H1 (cell line): ENCODE measurements around the gene PPM1F. TPM values are rescaled to one million over a fixed set of nuclear protein-coding genes. Genes with fewer than 3 reads are reported as not detected.

ENCODE experiments used
- CTCF ChIA-PET: fragments of 300-600 bp; sonication (Branson Sonifier 250); formaldehyde crosslinking; loops from one replicate; lab custom pipeline; 2021; ENCODE audit not compliant: partially characterized antibody; lab: Charles Lee
- POLR2A ChIA-PET: fragments of 300-600 bp; sonication (Branson Sonifier 250); formaldehyde crosslinking; loops from one replicate; lab custom pipeline; 2021; ENCODE audit warnings: inconsistent platforms; ENCODE audit not compliant: partially characterized antibody; lab: Charles Lee
- DNase-seq, 2 experiments: peaks; one replicate each; pipeline versions ENCODE4 v3.0.0 to v3.0.0-alpha.2; 2010 to 2022; ENCODE audit warnings: low spot score in 2 of 2, low read depth in 1 of 2, mixed read lengths in 1 of 2
- FAIRE-seq: peaks from 2 replicates; lab custom pipeline; 2011; peaks lifted over from hg19 to GRCh38; lab: Jason Lieb, UNC
- H2AFZ ChIP-seq: 2 replicates; pipeline ENCODE4 v1.8.1; 2012; ENCODE audit warnings: low read length, inconsistent platforms
- H2AK5ac ChIP-seq: 2 replicates; pipeline ENCODE4 v1.6.1; 2013; ENCODE audit warnings: low read depth, low read length
- H2BK120ac ChIP-seq: replicated peaks from 2 replicates; pipeline ENCODE3; 2013; ENCODE audit warnings: low read depth, low read length, inconsistent platforms
- H2BK12ac ChIP-seq: 2 replicates; pipeline ENCODE4 v1.6.1; 2013; ENCODE audit warnings: low read depth, low read length
- H2BK15ac ChIP-seq: 2 replicates; pipeline ENCODE4 v1.6.1; 2013; ENCODE audit warnings: low read length
- H2BK20ac ChIP-seq: 2 replicates; pipeline ENCODE4 v1.6.1; 2013; ENCODE audit warnings: low read length
- H2BK5ac ChIP-seq: 2 replicates; pipeline ENCODE4 v1.6.1; 2013; ENCODE audit warnings: low read depth, low read length
- H3K14ac ChIP-seq: 2 replicates; pipeline ENCODE4 v1.6.1; 2013; ENCODE audit warnings: inconsistent platforms; ENCODE audit not compliant: insufficient read length
- H3K18ac ChIP-seq: 2 replicates; pipeline ENCODE4 v1.6.1; 2013; ENCODE audit warnings: low read length; ENCODE audit errors: extremely low read depth
- H3K23ac ChIP-seq: 2 replicates; pipeline ENCODE4 v1.6.1; 2013; ENCODE audit warnings: inconsistent platforms; ENCODE audit not compliant: insufficient read length
- H3K23me2 ChIP-seq: 2 replicates; pipeline ENCODE4 v1.6.1; 2013; ENCODE audit warnings: low read depth, low read length
- H3K27ac ChIP-seq: 2 replicates; pipeline ENCODE4 v1.6.1; 2011; ENCODE audit warnings: low read depth, low read length, inconsistent platforms
- H3K27me3 ChIP-seq, 4 experiments: replicated peaks in 1 of 4; 1 replicate in 1 of 4; 2 replicates in 3 of 4; pipeline versions ENCODE4 v1.6.1 to v1.8.1; 2011 to 2013; ENCODE audit warnings: low read length in 3 of 4, mild to moderate bottlenecking in 3 of 4, inconsistent platforms in 2 of 4, mixed read lengths in 2 of 4, moderate library complexity in 1 of 4; ENCODE audit not compliant: control insufficient read depth in 3 of 4, insufficient read depth in 3 of 4; ENCODE audit errors: extremely low read depth in 1 of 4
- H3K36me3 ChIP-seq, 4 experiments: 2 replicates each; pipeline versions ENCODE4 v1.6.1 to v1.8.1; 2011 to 2013; ENCODE audit warnings: mild to moderate bottlenecking in 4 of 4, low read length in 3 of 4, moderate library complexity in 2 of 4, control low read depth in 1 of 4, inconsistent platforms in 1 of 4; ENCODE audit not compliant: insufficient read depth in 4 of 4, control insufficient read depth in 2 of 4
- H3K4ac ChIP-seq: replicated peaks from 2 replicates; pipeline ENCODE3; 2013; ENCODE audit warnings: low read length, low read depth, mixed read lengths, inconsistent platforms; ENCODE audit not compliant: insufficient read length
- H3K4me1 ChIP-seq, 4 experiments: replicated peaks in 1 of 4; 1 replicate in 1 of 4; 2 replicates in 3 of 4; pipeline versions ENCODE4 v1.6.1 to v1.8.1; 2011 to 2013; ENCODE audit warnings: low read length in 3 of 4, inconsistent platforms in 2 of 4, mixed read lengths in 1 of 4; ENCODE audit not compliant: insufficient read depth in 4 of 4, control insufficient read depth in 3 of 4
- H3K4me2 ChIP-seq, 2 experiments: 2 replicates each; pipeline versions ENCODE4 v1.6.1 to v1.8.1; 2011 to 2013; ENCODE audit warnings: low read depth in 2 of 2, low read length in 2 of 2, control low read depth in 1 of 2, inconsistent platforms in 1 of 2, mild to moderate bottlenecking in 1 of 2; ENCODE audit not compliant: insufficient read depth in 1 of 2
- H3K4me3 ChIP-seq, 4 experiments: fragments of 200-600, 300-600 bp in 1 of 4; sonication (generic), shearing (Covaris generic), sonication (Bioruptor Twin) in 1 of 4; 2 replicates each; pipeline versions ENCODE4 v1.5.1 to v1.8.1; 2011 to 2016; ENCODE audit warnings: low read length in 4 of 4, low read depth in 3 of 4, control low read depth in 2 of 4, inconsistent platforms in 2 of 4, mild to moderate bottlenecking in 2 of 4, mixed read lengths in 1 of 4, moderate library complexity in 1 of 4; ENCODE audit not compliant: insufficient read depth in 2 of 4; ENCODE audit errors: extremely low read depth in 1 of 4
- H3K56ac ChIP-seq: replicated peaks from 2 replicates; pipeline ENCODE3; 2013; ENCODE audit warnings: low read depth, mild to moderate bottlenecking, mixed read lengths, low read length, inconsistent platforms; ENCODE audit not compliant: insufficient read length
- H3K79me1 ChIP-seq: 2 replicates; pipeline ENCODE4 v1.6.1; 2013; ENCODE audit warnings: low read depth, low read length, control low read depth
- H3K79me2 ChIP-seq, 2 experiments: 2 replicates each; pipeline versions ENCODE4 v1.6.1 to v1.8.1; 2012 to 2013; ENCODE audit warnings: low read length in 2 of 2, mild to moderate bottlenecking in 2 of 2, inconsistent platforms in 1 of 2; ENCODE audit not compliant: insufficient read depth in 2 of 2, control insufficient read depth in 1 of 2
- H3K9ac ChIP-seq, 4 experiments: replicated peaks in 1 of 4; 1 replicate in 1 of 4; 2 replicates in 3 of 4; pipeline versions ENCODE4 v1.6.1 to v1.8.1; 2011 to 2013; ENCODE audit warnings: low read depth in 3 of 4, low read length in 3 of 4, control low read depth in 2 of 4, mild to moderate bottlenecking in 2 of 4, moderate library complexity in 2 of 4, inconsistent platforms in 1 of 4; ENCODE audit errors: extremely low read depth in 1 of 4
- H3K9me3 ChIP-seq, 2 experiments: 2 replicates each; pipeline versions ENCODE4 v1.6.1 to v1.8.1; 2012 to 2013; ENCODE audit warnings: mild to moderate bottlenecking in 2 of 2, moderate library complexity in 2 of 2, control low read depth in 1 of 2, inconsistent platforms in 1 of 2, low read depth in 1 of 2, low read length in 1 of 2, mixed read lengths in 1 of 2; ENCODE audit not compliant: insufficient read depth in 2 of 2
- H4K20me1 ChIP-seq, 2 experiments: replicated peaks in 1 of 2; 2 replicates each; pipeline versions ENCODE3 to v1.8.1; 2011 to 2013; ENCODE audit warnings: inconsistent platforms in 2 of 2, low read length in 2 of 2, mild to moderate bottlenecking in 1 of 2; ENCODE audit not compliant: insufficient read depth in 2 of 2, control insufficient read depth in 1 of 2
- H4K5ac ChIP-seq: 2 replicates; pipeline ENCODE4 v1.6.1; 2013; ENCODE audit warnings: low read length, low read depth, mixed read lengths, inconsistent platforms; ENCODE audit not compliant: insufficient read length
- H4K8ac ChIP-seq: 2 replicates; pipeline ENCODE4 v1.8.0; 2013; ENCODE audit warnings: mild to moderate bottlenecking, moderate library complexity, low read length, inconsistent platforms; ENCODE audit not compliant: insufficient read depth; ENCODE audit errors: extremely low read depth
- H4K91ac ChIP-seq: replicated peaks from 2 replicates; pipeline ENCODE3; 2013; ENCODE audit warnings: low read length, mixed read lengths, inconsistent platforms; ENCODE audit not compliant: insufficient read length
- EP300 ChIP-seq, 2 experiments: IDR thresholded peaks; 1 replicate in 1 of 2; 2 replicates in 1 of 2; pipeline ENCODE4 v1.6.1; 2011 to 2012; ENCODE audit warnings: low read depth in 2 of 2, low read length in 2 of 2, mild to moderate bottlenecking in 2 of 2, borderline replicate concordance in 1 of 2, inconsistent platforms in 1 of 2, moderate library complexity in 1 of 2
- KDM1A ChIP-seq: fragments of 200-600, 300-600 bp; sonication (generic); IDR thresholded peaks from 2 replicates; pipeline ENCODE4 v1.7.1; 2016; ENCODE audit warnings: mild to moderate bottlenecking, low read length, borderline replicate concordance
- POLR2A ChIP-seq, 2 experiments: IDR thresholded peaks; 1 replicate in 1 of 2; 2 replicates in 1 of 2; pipeline ENCODE4 v1.6.1; 2011; ENCODE audit warnings: low read depth in 2 of 2, low read length in 2 of 2, mild to moderate bottlenecking in 2 of 2; ENCODE audit errors: control extremely low read depth in 1 of 2
- RAD21 ChIP-seq, 2 experiments: IDR thresholded peaks in 1 of 2; conservative IDR thresholded peaks in 1 of 2; 2 replicates each; pipeline ENCODE4 v1.6.1; 2011; ENCODE audit warnings: low read depth in 2 of 2, low read length in 2 of 2, improper control_type of control experiment in 1 of 2, inconsistent platforms in 1 of 2, mild to moderate bottlenecking in 1 of 2, moderate library complexity in 1 of 2
- RFX5 ChIP-seq: IDR thresholded peaks from 2 replicates; pipeline ENCODE4 v1.6.1; 2011; ENCODE audit warnings: low read depth, low read length, improper control_type of control experiment, borderline replicate concordance
- RXRA ChIP-seq: IDR thresholded peaks from 2 replicates; pipeline ENCODE4 v1.6.1; 2011; ENCODE audit warnings: low read depth, mild to moderate bottlenecking, low read length, moderate library complexity; ENCODE audit not compliant: insufficient read depth
- SIX5 ChIP-seq: IDR thresholded peaks from 2 replicates; pipeline ENCODE4 v1.6.1; 2011; ENCODE audit warnings: mild to moderate bottlenecking, low read depth, low read length
- WGBS, 2 experiments: shearing (Covaris generic) in 1 of 2; methylation state at CpG; one replicate each; pipeline versions ENCODE4 v1.1.6 to v1.1.7; 2013 to 2015; ENCODE audit warnings: low lambda C conversion rate in 2 of 2, mixed read lengths in 2 of 2, inconsistent platforms in 1 of 2, low coverage in 1 of 2, missing lambda C conversion rate in 1 of 2; ENCODE audit not compliant: insufficient replicate concordance in 2 of 2, insufficient coverage in 1 of 2, insufficient read length in 1 of 2; ENCODE audit errors: extremely low coverage in 1 of 2, missing lambda C conversion rate in 1 of 2; 5-methylcytosine and 5-hydroxymethylcytosine counted together
- polyA plus RNA-seq, 7 experiments: library from polyadenylated mRNA; depleted of rRNA in 3 of 7; stranded (reverse) in 5 of 7; unstranded in 2 of 7; fragments of >200 nt in 5 of 7; fragments of 200-250 nt in 2 of 7; gene quantifications; 1 replicate in 5 of 7; 2 replicates in 1 of 7; 4 replicates in 1 of 7; pipeline versions ENCODE4 v1.2.1 to v1.2.3, GENCODE V29; 2011 to 2013; ENCODE audit warnings: missing spikeins in 2 of 7, mixed read lengths in 2 of 7
- total RNA-seq: library from RNA; stranded (reverse); fragmentation: NEBNext Ultra II Directional; extraction: Animal tissue kit (Norgen Biotek cat#: 25700); gene quantifications from 2 replicates; pipeline ENCODE4 v1.2.1, GENCODE V29; 2021

Gene PPM1F
- total and polyA plus RNA-seq, 2 of the 8 experiments (the other 6 are each of a cell fraction or from before 2014, with no cell fraction given) = 12.4 to 22.8 TPM

DNA sequence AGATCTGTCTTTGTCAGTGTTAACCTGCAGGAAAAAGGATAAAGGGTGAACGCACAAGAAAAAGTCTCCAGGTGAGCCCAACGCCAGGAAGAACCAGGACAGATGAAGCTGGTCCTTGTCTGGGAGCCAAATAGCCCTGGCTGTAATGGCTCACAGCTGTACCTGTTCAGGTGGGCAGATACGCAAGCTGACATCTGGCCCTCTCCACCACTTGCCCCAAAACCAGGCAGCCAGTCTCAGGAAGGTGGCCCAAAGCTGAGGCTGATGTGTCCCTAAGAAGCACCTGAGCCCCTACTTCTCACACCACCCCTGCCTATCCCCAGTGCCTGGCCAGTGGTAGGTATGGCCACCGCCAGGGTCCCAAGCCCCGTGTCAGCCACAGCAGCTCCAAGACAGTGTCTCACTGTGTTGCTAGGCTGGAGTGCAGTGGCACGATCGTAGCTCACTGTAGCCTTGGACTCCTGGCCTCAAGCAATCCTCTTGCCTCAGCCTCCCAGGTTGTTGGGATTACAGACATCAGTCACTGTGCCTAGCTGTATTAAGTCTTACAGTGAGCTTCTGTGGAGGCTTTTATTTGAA is 15.1 kb upstream of the PPM1F start:
- no peak overlapping the region for H3K4me3 ChIP-seq
- H4K5ac ChIP-seq = no peak overlapping the region
- no peaks in the 10 kb centered on the region for H3K79me1 ChIP-seq
- H3K9ac ChIP-seq = no peak overlapping the region
- H2BK20ac ChIP-seq = no peak overlapping the region
- no peak overlapping the region for H3K4me2 ChIP-seq
- no peak overlapping the region for H3K18ac ChIP-seq
- H3K14ac ChIP-seq = no peak overlapping the region
- no peak overlapping the region for H4K8ac ChIP-seq
- no peak overlapping the region for H2BK5ac ChIP-seq
- H3K79me2 ChIP-seq = no peaks in the 10 kb centered on the region
- POLR2A ChIA-PET = interaction anchor here (1.0 to 4.2 kb wide), 5 partner anchors 9 to 90 kb away, joined by 3 to 19 read pairs (median 11); partner anchors contain the start of genes PPM1F and TOP3B
- peaks cover 0 to 8% of the 10 kb centered on the region in 2 experiments; a peak in 1 of 4 replicates for H3K9me3 ChIP-seq
- H3K36me3 ChIP-seq = peaks cover 32 to 65% (median 60%) of the 10 kb centered on the region in 4 experiments
- no peak overlapping the region for H2BK120ac ChIP-seq
- DNase-seq (no peak), FAIRE-seq (no peak)
- TF ChIP-seq RFX5 = no peak
- no peak for TF ChIP-seq KDM1A
- TF ChIP-seq EP300 (IDR thresholded peaks at IDR 0.05; ENCODE audit: borderline replicate concordance in 1 of 2, low read depth in 2 of 2, low read length in 2 of 2) = no peak
- TF ChIP-seq RXRA = no peak
- TF ChIP-seq RAD21 (IDR thresholded peaks at IDR 0.05 in 1 of 2, conservative IDR thresholded peaks at IDR 0.05 in 1 of 2; ENCODE audit: low read depth in 2 of 2, low read length in 2 of 2) = no peak
- no peak for TF ChIP-seq SIX5
- TF ChIP-seq POLR2A (IDR thresholded peaks at IDR 0.05; ENCODE audit: control extremely low read depth in 1 of 2, low read depth in 2 of 2, low read length in 2 of 2) = no peak
- 92% methylated on average over 7 of the region's 7 CpGs; no CpG with 5 or more reads in 1 of the 2 experiments for WGBS, 2 experiments
- H2BK12ac ChIP-seq = no peak overlapping the region
- CTCF ChIA-PET = interaction anchor here (0.7 to 1.5 kb wide), 4 partner anchors 10 to 75 kb away, joined by 3 to 5 read pairs (median 4); partner anchors contain the start of gene TOP3B
- no peak overlapping the region for H3K23ac ChIP-seq
- H2AFZ ChIP-seq = no peak overlapping the region
- H3K27ac ChIP-seq = no peak overlapping the region
- H4K20me1 ChIP-seq = peaks cover 0 to 16% of the 10 kb centered on the region in 2 experiments
- no peak overlapping the region for H3K56ac ChIP-seq
- no peak overlapping the region for H2AK5ac ChIP-seq
- no peaks in the 10 kb centered on the region for H3K4me1 ChIP-seq
- no peaks in the 10 kb centered on the region for H3K27me3 ChIP-seq
- H4K91ac ChIP-seq = no peak overlapping the region
- no peak overlapping the region for H3K4ac ChIP-seq
- no peaks in the 10 kb centered on the region for H3K23me2 ChIP-seq
- no peak overlapping the region for H2BK15ac ChIP-seq
